ENCODE data around the gene FAM186B.

Gene FAM186B

GRCh38 chr12:49537752-49538509, 67.5 kb downstream of the FAM186B start:
- no peak for DNase-seq (ENCODE audit: low spot score)
